Naive thymus-derived CD8-positive, alpha-beta T cell (primary cell): ENCODE data around the gene POU1F1. TPM values are rescaled to one million over a fixed set of nuclear protein-coding genes. Genes with fewer than 3 reads are reported as not detected.

Experiments
- microRNA-seq: library from miRNA; unstranded; fragments of <30 nt; microRNA quantifications from one replicate; pipeline ENCODE4 v1.2.0, GENCODE V29; 2022; ENCODE audit warnings: borderline microRNAs expressed
- polyA plus RNA-seq, 3 donors: library from polyadenylated mRNA; unstranded; fragments of 300-500 nt; fragmentation: Illumina TruSeq; gene quantifications; one replicate each; pipeline ENCODE4 v1.2.3, GENCODE V29; 2021
- total RNA-seq, 8 experiments: library from RNA in 2 of 8; stranded (reverse) in 2 of 8; gene quantifications; one replicate each; pipeline ENCODE4 v1.2.3 and lab custom pipeline; 2021 to 2026

The POU1F1 gene
- total and polyA plus RNA-seq, 5 experiments from 2014 or later = not detected

Small RNA genes within 50 kb of the gene (microRNA-seq; reads per million reads assigned to microRNA genes)
- gene MIR4795 = not detected

Other genes starting within 250 kb of the POU1F1 start
- 10 to 100 TPM; 25.6 to 27.3 TPM for gene CHMP2B, start 49.3 kb downstream of the POU1F1 start, total RNA-seq
- gene CHMP2B, start 49.3 kb downstream of the POU1F1 start, polyA plus RNA-seq = 10 to 100 TPM; 41.8 to 57.0 (median 48.6) TPM